ENCODE measurements around the gene MMP1. TPM values are rescaled to one million over a fixed set of nuclear protein-coding genes. Genes with fewer than 3 reads are reported as not detected.
A peak's percentile ranks its signal among the peaks of the same experiment; 100 is the strongest.
"Not testable (repeated sequence)": the region's sequence is repeated elsewhere in the genome, so short reads cannot be mapped to it uniquely, and the experiment has no call there.

MMP1 gene
- total RNA-seq, 1 experiment from 2014 or later: 25.2 TPM

DNA sequence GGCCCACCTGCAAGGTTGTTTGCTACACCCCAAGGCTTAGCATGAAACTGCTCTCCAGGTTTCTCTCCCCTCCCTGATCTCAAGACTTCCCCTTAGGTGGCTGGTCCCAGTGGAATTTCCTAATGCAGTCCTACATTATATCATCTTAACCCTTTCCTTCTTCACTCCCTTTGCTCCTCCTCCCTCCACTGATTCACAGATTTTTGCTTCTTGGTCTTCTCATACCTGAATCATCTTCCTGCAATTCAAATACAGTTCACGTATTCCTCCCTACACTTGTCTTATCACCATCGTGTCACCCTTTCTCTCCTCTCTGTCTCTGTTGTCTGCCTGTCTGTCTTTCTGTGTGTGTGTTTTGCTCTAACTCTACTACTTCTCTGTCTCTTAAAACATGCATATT, 34.5 kb downstream of the MMP1 start:
- no peak for DNase-seq (ENCODE audit: extremely low read depth, low read depth)

DNA sequence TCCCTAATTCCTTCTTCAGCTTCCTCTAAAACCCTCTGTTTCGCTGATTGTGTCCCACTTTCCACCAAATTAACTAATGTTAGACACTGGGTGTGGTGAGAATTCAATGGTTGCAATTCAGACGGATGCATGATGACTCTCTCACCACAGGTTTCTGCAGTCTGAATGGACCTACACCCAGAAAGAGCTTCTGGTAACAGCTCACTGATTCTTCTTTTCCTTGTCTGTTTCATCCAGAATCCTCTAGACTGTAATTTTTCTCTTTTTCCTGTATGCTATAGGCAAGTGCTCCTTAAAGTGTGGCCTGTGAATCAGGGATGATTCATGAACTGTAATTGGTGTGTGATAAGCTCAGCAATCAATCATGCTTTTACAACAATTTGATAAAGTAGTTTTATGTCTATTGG, 35.6 kb downstream of the MMP1 start:
- no peak for DNase-seq (ENCODE audit: extremely low read depth, low read depth)

- no peak for DNase-seq (ENCODE audit: extremely low read depth, low read depth)
These were observed 36.2 kb downstream of the MMP1 start for GRCh38 chr11:102761646-102762238.

DNA sequence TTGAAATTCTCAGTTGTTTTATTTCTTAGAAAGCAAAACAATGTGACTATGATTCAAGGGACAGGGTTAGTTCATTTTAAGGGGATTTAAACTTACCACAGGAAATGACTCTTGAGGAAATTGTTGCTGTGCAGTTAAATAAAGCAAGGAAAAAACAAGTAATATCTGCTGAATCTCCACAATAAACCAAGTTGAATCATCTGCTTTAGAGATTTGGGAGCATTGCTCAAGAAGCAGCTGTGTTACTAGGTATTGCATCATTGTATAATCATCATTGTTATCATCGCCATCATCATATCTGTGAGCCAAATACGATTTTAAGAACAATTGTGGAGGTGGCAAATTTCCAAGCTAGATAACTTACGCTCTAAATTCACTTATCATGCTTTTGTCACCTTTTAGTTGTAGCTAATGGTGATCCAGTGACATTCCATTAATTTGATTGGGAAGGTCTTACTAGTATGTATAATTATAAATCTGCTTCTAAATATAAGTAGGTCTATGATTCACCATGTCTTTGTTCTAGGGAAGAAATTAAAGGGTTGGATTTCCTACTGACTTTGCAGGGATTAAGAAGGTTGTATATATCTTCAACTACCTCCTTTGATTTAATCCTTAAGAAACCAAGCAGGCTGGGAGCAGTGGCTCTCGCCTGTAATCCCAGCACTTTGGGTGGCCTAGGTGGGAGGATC, 37.5 kb downstream of the MMP1 start:
- peak; percentile 65 for DNase-seq (ENCODE audit: extremely low read depth, low read depth)

- no peak for DNase-seq (ENCODE audit: extremely low read depth, low read depth)
These were observed 40.0 kb downstream of the MMP1 start for GRCh38 chr11:102757823-102758549.

GRCh38 chr11:102753267-102753666, 44.7 kb downstream of the MMP1 start:
- DNase-seq (ENCODE audit: extremely low read depth, low read depth): no peak

- no peak for DNase-seq (ENCODE audit: extremely low read depth, low read depth)
These were observed 46.3 kb downstream of the MMP1 start for GRCh38 chr11:102751673-102752072.

- DNase-seq (ENCODE audit: extremely low read depth, low read depth): no peak
These were observed 48.7 kb downstream of the MMP1 start for GRCh38 chr11:102749101-102749722.

- DNase-seq (ENCODE audit: extremely low read depth, low read depth): not testable (repeated sequence)
These were observed 51.0 kb downstream of the MMP1 start for GRCh38 chr11:102746746-102747578.

Other genes starting within 250 kb of the MMP1 start
- gene MMP20, start 172.8 kb downstream of the MMP1 start, total RNA-seq (2014; rRNA removed; shearing (Covaris generic)): not detected in 2 replicates
- gene MMP27, start 92.4 kb downstream of the MMP1 start, total RNA-seq (2014; rRNA removed; shearing (Covaris generic)): not detected in 2 replicates
- gene MMP8, start 73.2 kb downstream of the MMP1 start, total RNA-seq (2014; rRNA removed; shearing (Covaris generic)): not detected in 2 replicates
- 2.8 and 4.6 TPM in 2 replicates for gene MMP10, start 17.5 kb downstream of the MMP1 start, total RNA-seq (2014; rRNA removed; shearing (Covaris generic))
- gene MMP3, start 45.4 kb upstream of the MMP1 start, total RNA-seq (2014; rRNA removed; shearing (Covaris generic)): not detected in 2 replicates
- gene MMP12, start 76.8 kb upstream of the MMP1 start, total RNA-seq (2014; rRNA removed; shearing (Covaris generic)): not detected in 2 replicates
- gene MMP13, start 157.6 kb upstream of the MMP1 start, total RNA-seq (2014; rRNA removed; shearing (Covaris generic)): not detected in 2 replicates

Measured in NCI-H460 (cell line).